ENCODE measurements around the gene SDHD.

SDHD gene

GRCh38 chr11:112134473-112134872 is 47.8 kb downstream of the SDHD start:
- H3K27ac ChIP-seq (ENCODE audit: low read length), result no peak overlapping the region
- no peak overlapping the region for H3K4me3 ChIP-seq (ENCODE audit: low read depth in 1 of 2, low read length in 2 of 2)
- H3K4me1 ChIP-seq (ENCODE audit: control insufficient read depth in 1 of 2, insufficient read depth in 2 of 2, low read length in 2 of 2), result no peaks in the 10 kb centered on the region
- H3K9me3 ChIP-seq (ENCODE audit: control insufficient read depth in 1 of 2, low read length in 2 of 2), result no peaks in the 10 kb centered on the region
- H3K36me3 ChIP-seq (ENCODE audit: control insufficient read depth in 1 of 2, insufficient read depth in 2 of 2, low read length in 2 of 2), result no peaks in the 10 kb centered on the region
- H3K27me3 ChIP-seq (ENCODE audit: low read depth, low read length), result no peaks in the 10 kb centered on the region

DNA sequence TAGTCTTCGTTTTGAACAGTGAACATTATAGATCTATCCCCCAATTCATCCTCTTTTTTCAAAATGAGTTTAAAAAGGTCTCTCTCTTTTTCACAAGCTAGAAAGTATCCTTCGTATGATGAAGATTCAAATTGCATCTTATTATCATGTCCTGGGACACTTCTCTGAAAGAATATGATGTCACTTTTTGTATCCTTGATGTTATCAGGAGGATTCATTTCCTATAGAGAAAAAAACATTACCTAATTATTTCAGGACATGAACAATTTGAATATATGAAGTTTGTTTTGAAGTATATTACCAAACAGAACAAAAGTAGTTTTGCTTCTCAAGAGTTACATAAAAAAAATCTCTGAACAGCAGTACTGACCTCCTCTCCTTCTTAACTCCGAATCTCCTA is 56.9 kb downstream of the SDHD start:
- Histone ChIP-seq H3K4me3 (ENCODE audit: low read depth in 1 of 2, low read length in 2 of 2) (no peak overlapping the region), H3K27ac (ENCODE audit: low read length) (no peak overlapping the region), H3K36me3 (ENCODE audit: control insufficient read depth in 1 of 2, insufficient read depth in 2 of 2, low read length in 2 of 2) (peaks cover 0 to 3% of the 10 kb centered on the region in 2 donors), H3K9me3 (ENCODE audit: control insufficient read depth in 1 of 2, low read length in 2 of 2) (peaks cover 0 to 5% of the 10 kb centered on the region in 2 donors), H3K27me3 (ENCODE audit: low read depth, low read length) (no peaks in the 10 kb centered on the region), H3K4me1 (ENCODE audit: control insufficient read depth in 1 of 2, insufficient read depth in 2 of 2, low read length in 2 of 2) (no peaks in the 10 kb centered on the region)

All from muscle layer of duodenum (tissue), 2 donors.